Neural progenitor cell (in vitro differentiated cells): Measurements from ENCODE around the gene KSR1. TPM values are rescaled to one million over a fixed set of nuclear protein-coding genes. Genes with fewer than 3 reads are reported as not detected.

Source experiments
- DNase-seq: peaks from one replicate; pipeline ENCODE4 v3.0.0-alpha.2; 2016; ENCODE audit warnings: low spot score
- H2AFZ ChIP-seq: fragments of 200-600 bp; sonication (generic); replicated peaks from 2 replicates; pipeline ENCODE4 v1.6.1; 2016; ENCODE audit warnings: antibody characterized with exemption
- H3F3A ChIP-seq: fragments of 200-600 bp; sonication (generic); 2 replicates; pipeline ENCODE4 v1.6.1; 2016; ENCODE audit warnings: antibody characterized with exemption, low read depth
- H3K27ac ChIP-seq: fragments of 200-600 bp; sonication (generic); 2 replicates; pipeline ENCODE4 v1.5.1; 2016; ENCODE audit warnings: mild to moderate bottlenecking
- H3K27me3 ChIP-seq: fragments of 200-600 bp; sonication (generic); 2 replicates; pipeline ENCODE4 v1.6.1; 2016; ENCODE audit warnings: mild to moderate bottlenecking, moderate library complexity
- H3K36me3 ChIP-seq: fragments of 200-600 bp; sonication (generic); 2 replicates; pipeline ENCODE4 v1.5.1; 2016
- H3K4me1 ChIP-seq: fragments of 200-600 bp; sonication (generic); 2 replicates; pipeline ENCODE4 v1.6.1; 2016; ENCODE audit warnings: mixed run types
- H3K4me2 ChIP-seq: fragments of 200-600 bp; sonication (generic); 2 replicates; pipeline ENCODE4 v1.6.1; 2016
- H3K4me3 ChIP-seq: fragments of 200-600 bp; sonication (generic); 2 replicates; pipeline ENCODE4 v1.5.1; 2016
- H3K79me2 ChIP-seq: fragments of 200-600 bp; sonication (generic); 2 replicates; pipeline ENCODE4 v1.6.1; 2016; ENCODE audit warnings: low read depth
- H3K9ac ChIP-seq: fragments of 200-600 bp; sonication (generic); 2 replicates; pipeline ENCODE4 v1.6.1; 2016
- H3K9me3 ChIP-seq: fragments of 200-600 bp; sonication (generic); 2 replicates; pipeline ENCODE4 v1.5.1; 2016; ENCODE audit warnings: low read depth
- H4K20me1 ChIP-seq: fragments of 200-600 bp; sonication (generic); 2 replicates; pipeline ENCODE4 v1.6.1; 2016; ENCODE audit warnings: low read depth
- H3K27ac Mint-ChIP-seq: 3 replicates; pipeline ENCODE4 v1.8.0; 2021; ENCODE audit warnings: mixed read lengths
- H3K27me3 Mint-ChIP-seq: 2 replicates; pipeline ENCODE4 v1.8.0; 2022; ENCODE audit warnings: low read depth, mild to moderate bottlenecking, inconsistent platforms, moderate library complexity, mixed read lengths; ENCODE audit not compliant: insufficient read depth
- H3K36me3 Mint-ChIP-seq: 3 replicates; pipeline ENCODE4 v1.8.0; 2021; ENCODE audit warnings: mixed read lengths
- H3K4me1 Mint-ChIP-seq: 3 replicates; pipeline ENCODE4 v1.8.0; 2021; ENCODE audit warnings: mixed read lengths
- H3K4me3 Mint-ChIP-seq: 3 replicates; pipeline ENCODE4 v1.8.0; 2021; ENCODE audit warnings: mild to moderate bottlenecking, moderate library complexity, mixed read lengths
- H3K9me3 Mint-ChIP-seq: 3 replicates; pipeline ENCODE4 v1.8.0; 2020; ENCODE audit warnings: mixed read lengths
- EZH2 ChIP-seq: fragments of 200-600 bp; sonication (generic); IDR thresholded peaks from 2 replicates; pipeline ENCODE4 v1.6.1; 2017; ENCODE audit warnings: antibody characterized with exemption, mild to moderate bottlenecking, moderate library complexity
- EZH2phosphoT487 ChIP-seq: fragments of 200-600 bp; sonication (generic); IDR thresholded peaks from 2 replicates; pipeline ENCODE4 v1.6.1; 2017; ENCODE audit warnings: antibody characterized with exemption
- total RNA-seq: library from RNA; depleted of rRNA; stranded (reverse); fragments of >200 nt; gene quantifications from 2 replicates; pipeline ENCODE4 v1.2.3, GENCODE V29; 2015; ENCODE audit warnings: low replicate concordance
- TF ChIP-seq, protein P1 (sequence below): fragments of 200-600 bp; sonication (generic); IDR thresholded peaks from 2 replicates; pipeline ENCODE4 v1.5.1; 2017; ENCODE audit warnings: antibody characterized with exemption, mild to moderate bottlenecking

KSR1 gene
- total RNA-seq, 1 donor from 2014 or later, result 16.4 TPM

DNA sequence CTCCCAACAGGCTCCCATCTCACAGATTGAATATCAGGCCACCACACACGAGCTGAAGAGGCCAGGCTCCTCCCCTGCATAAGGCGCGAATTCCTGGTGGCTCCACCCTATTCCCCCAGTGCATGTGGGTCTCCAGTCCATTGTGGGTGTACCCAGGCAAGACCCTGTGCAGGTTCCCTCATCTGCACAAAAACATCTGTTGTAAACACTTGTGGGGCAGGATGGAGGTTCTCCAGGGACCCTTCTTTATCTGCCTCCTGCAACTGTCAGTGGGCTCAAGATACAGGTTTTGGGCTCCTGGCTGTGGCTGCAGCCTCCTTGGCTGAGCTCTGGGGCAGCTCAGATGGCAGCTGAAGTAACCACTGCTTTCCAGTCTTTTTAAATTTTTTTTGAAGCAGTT is 157.2 kb downstream of the KSR1 start:
- Histone ChIP-seq H3K9me3 (no peaks in the 10 kb centered on the region), H3K9ac (no peak overlapping the region), H3K79me2 (no peaks in the 10 kb centered on the region), H3F3A (no peaks in the 10 kb centered on the region), H3K36me3 (no peaks in the 10 kb centered on the region), H3K4me1 (no peaks in the 10 kb centered on the region), H3K27me3 (no peaks in the 10 kb centered on the region), H3K4me2 (no peak overlapping the region), H4K20me1 (no peaks in the 10 kb centered on the region), H3K4me3 (no peak overlapping the region), H2AFZ (no peak overlapping the region), H3K27ac (no peak overlapping the region)
- DNase-seq, result no peak
- H3K36me3 Mint-ChIP-seq, result peaks cover 10% of the 10 kb centered on the region
- no peak overlapping the region for H3K4me3 Mint-ChIP-seq
- peaks cover 8% of the 10 kb centered on the region for H3K4me1 Mint-ChIP-seq
- H3K27me3 Mint-ChIP-seq, result no peaks in the 10 kb centered on the region
- no peaks in the 10 kb centered on the region for H3K9me3 Mint-ChIP-seq
- no peak overlapping the region for H3K27ac Mint-ChIP-seq
- no peak for TF ChIP-seq EZH2phosphoT487
- TF ChIP-seq, protein P1, sequence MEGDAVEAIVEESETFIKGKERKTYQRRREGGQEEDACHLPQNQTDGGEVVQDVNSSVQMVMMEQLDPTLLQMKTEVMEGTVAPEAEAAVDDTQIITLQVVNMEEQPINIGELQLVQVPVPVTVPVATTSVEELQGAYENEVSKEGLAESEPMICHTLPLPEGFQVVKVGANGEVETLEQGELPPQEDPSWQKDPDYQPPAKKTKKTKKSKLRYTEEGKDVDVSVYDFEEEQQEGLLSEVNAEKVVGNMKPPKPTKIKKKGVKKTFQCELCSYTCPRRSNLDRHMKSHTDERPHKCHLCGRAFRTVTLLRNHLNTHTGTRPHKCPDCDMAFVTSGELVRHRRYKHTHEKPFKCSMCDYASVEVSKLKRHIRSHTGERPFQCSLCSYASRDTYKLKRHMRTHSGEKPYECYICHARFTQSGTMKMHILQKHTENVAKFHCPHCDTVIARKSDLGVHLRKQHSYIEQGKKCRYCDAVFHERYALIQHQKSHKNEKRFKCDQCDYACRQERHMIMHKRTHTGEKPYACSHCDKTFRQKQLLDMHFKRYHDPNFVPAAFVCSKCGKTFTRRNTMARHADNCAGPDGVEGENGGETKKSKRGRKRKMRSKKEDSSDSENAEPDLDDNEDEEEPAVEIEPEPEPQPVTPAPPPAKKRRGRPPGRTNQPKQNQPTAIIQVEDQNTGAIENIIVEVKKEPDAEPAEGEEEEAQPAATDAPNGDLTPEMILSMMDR, result no peak
- TF ChIP-seq EZH2, result no peak

DNA sequence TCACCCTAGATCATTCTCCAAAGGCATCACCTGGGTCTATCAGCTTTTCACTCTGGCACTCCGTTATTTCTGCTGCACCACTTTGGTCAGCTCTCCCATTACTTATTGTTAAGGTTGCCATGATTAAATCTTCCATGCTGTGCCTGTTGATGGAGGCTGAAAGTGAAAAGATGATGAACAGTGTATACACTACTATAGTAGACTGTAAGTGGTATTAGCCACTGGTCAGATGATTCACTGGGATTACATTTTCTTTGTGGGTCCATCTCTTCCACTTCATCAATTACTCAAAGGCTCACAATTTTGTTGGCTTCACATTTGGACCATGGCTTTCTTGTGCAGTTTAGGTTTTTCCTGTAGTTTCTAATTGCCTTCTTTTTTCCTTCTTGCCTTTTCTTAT is 158.9 kb downstream of the KSR1 start:
- Histone ChIP-seq H3K9ac (no peak overlapping the region), H3K9me3 (no peaks in the 10 kb centered on the region), H3F3A (no peaks in the 10 kb centered on the region), H3K79me2 (no peaks in the 10 kb centered on the region), H3K4me1 (no peaks in the 10 kb centered on the region), H3K4me3 (no peak overlapping the region), H4K20me1 (no peaks in the 10 kb centered on the region), H3K4me2 (no peak overlapping the region), H2AFZ (no peak overlapping the region), H3K27me3 (no peaks in the 10 kb centered on the region), H3K27ac (peak overlapping the region; percentile 34), H3K36me3 (no peaks in the 10 kb centered on the region)
- DNase-seq, result no peak
- TF ChIP-seq, protein P1, result no peak
- no peak for TF ChIP-seq EZH2phosphoT487
- no peak for TF ChIP-seq EZH2
- Mint-ChIP-seq H3K27ac (no peak overlapping the region), H3K27me3 (no peaks in the 10 kb centered on the region), H3K4me1 (peaks cover 8% of the 10 kb centered on the region), H3K9me3 (no peaks in the 10 kb centered on the region), H3K36me3 (peaks cover 10% of the 10 kb centered on the region), H3K4me3 (no peak overlapping the region)

DNA sequence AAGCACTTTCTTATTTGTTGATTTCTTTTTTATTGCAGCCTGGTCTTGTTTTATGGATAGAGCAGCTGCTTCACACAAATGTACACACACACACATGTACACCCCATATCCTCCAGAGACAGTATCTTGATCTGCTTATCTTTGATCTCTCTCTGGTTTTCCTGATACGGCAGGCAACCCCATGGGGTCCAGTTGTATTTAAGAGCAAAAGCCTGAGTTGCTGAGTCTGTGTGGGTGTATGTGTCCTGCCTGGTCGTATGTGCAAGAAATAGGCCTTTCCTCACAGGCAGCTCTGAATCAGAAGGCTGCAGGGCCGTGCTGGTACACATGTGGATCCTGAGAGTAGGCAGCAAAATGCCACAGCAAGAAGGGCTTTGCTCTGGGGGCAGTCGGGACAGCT is 160.2 kb downstream of the KSR1 start:
- TF ChIP-seq EZH2, result no peak
- TF ChIP-seq, protein P1, result no peak
- no peak for TF ChIP-seq EZH2phosphoT487
- Mint-ChIP-seq H3K27ac (no peak overlapping the region), H3K27me3 (no peaks in the 10 kb centered on the region), H3K4me3 (no peak overlapping the region), H3K36me3 (peaks cover 10% of the 10 kb centered on the region), H3K4me1 (peaks cover 8% of the 10 kb centered on the region), H3K9me3 (no peaks in the 10 kb centered on the region)
- H3K9me3 ChIP-seq, result no peaks in the 10 kb centered on the region
- H3K36me3 ChIP-seq, result no peaks in the 10 kb centered on the region
- H4K20me1 ChIP-seq, result no peaks in the 10 kb centered on the region
- no peak overlapping the region for H3K4me3 ChIP-seq
- no peak for DNase-seq
- no peak overlapping the region for H3K9ac ChIP-seq
- H3K4me1 ChIP-seq, result peaks cover 2% of the 10 kb centered on the region
- no peak overlapping the region for H2AFZ ChIP-seq
- no peak overlapping the region for H3K4me2 ChIP-seq
- no peaks in the 10 kb centered on the region for H3F3A ChIP-seq
- H3K79me2 ChIP-seq, result no peaks in the 10 kb centered on the region
- no peaks in the 10 kb centered on the region for H3K27me3 ChIP-seq
- no peak overlapping the region for H3K27ac ChIP-seq
